Suprapubic skin (tissue), 4 donors: ENCODE measurements around the gene GRID2. TPM values are rescaled to one million over a fixed set of nuclear protein-coding genes. Genes with fewer than 3 reads are reported as not detected.

Source experiments
- DNase-seq, 2 donors: peaks; one replicate each; pipeline ENCODE4 v3.0.0-alpha.2; 2019; ENCODE audit warnings: low spot score in 2 of 2
- H3K27ac ChIP-seq: fragments of 200-600 bp; sonication (generic); one replicate; pipeline ENCODE4 v1.5.1; 2019
- H3K27me3 ChIP-seq: fragments of 200-600 bp; sonication (generic); one replicate; pipeline ENCODE4 v1.5.1; 2019
- H3K36me3 ChIP-seq: fragments of 200-600 bp; sonication (generic); one replicate; pipeline ENCODE4 v1.5.1; 2019
- H3K4me1 ChIP-seq: fragments of 200-600 bp; sonication (generic); one replicate; pipeline ENCODE4 v1.5.1; 2019
- H3K4me3 ChIP-seq: fragments of 200-600 bp; sonication (generic); one replicate; pipeline ENCODE4 v1.5.1; 2019; ENCODE audit warnings: mild to moderate bottlenecking
- H3K9me3 ChIP-seq: fragments of 200-600 bp; sonication (generic); one replicate; pipeline ENCODE4 v1.5.1; 2019
- EP300 ChIP-seq: sonication (generic); formaldehyde crosslinking; IDR thresholded peaks from one replicate; pipeline ENCODE4 v1.6.1; 2017; ENCODE audit warnings: antibody characterized with exemption
- POLR2A ChIP-seq, 2 donors: fragments of 450-650 bp; IDR thresholded peaks; one replicate each; pipeline ENCODE4 v1.6.1; 2017; ENCODE audit warnings: antibody characterized with exemption in 2 of 2, mild to moderate bottlenecking in 2 of 2, moderate library complexity in 2 of 2
- POLR2AphosphoS5 ChIP-seq, 3 donors: sonication (generic); formaldehyde crosslinking; IDR thresholded peaks; one replicate each; pipeline ENCODE4 v1.6.1; 2017; ENCODE audit warnings: antibody characterized with exemption in 3 of 3
- WGBS: methylation state at CpG from one replicate; pipeline ENCODE4 v1.1.5; 2018; 5-methylcytosine and 5-hydroxymethylcytosine counted together
- total RNA-seq, 4 donors: library from RNA; depleted of rRNA; stranded (reverse); fragments of >200 nt; gene quantifications; one replicate each; pipeline ENCODE4 v1.1.0, GENCODE V29; 2016
- TF ChIP-seq, protein P1 (sequence below), 2 donors: fragments of 200-600 bp in 1 of 2; fragments of 450-650 bp in 1 of 2; sonication (generic) in 1 of 2; IDR thresholded peaks; one replicate each; pipeline ENCODE4 v1.5.1; 2016 to 2019; ENCODE audit warnings: antibody characterized with exemption in 2 of 2, mild to moderate bottlenecking in 1 of 2, moderate library complexity in 1 of 2

GRID2 gene
- total RNA-seq, 4 donors from 2014 or later = not detected

- Histone ChIP-seq H3K4me1 (no peaks in the 10 kb centered on the region), H3K4me3 (no peak overlapping the region), H3K36me3 (no peaks in the 10 kb centered on the region), H3K27me3 (no peaks in the 10 kb centered on the region), H3K27ac (no peak overlapping the region), H3K9me3 (no peaks in the 10 kb centered on the region)
- TF ChIP-seq POLR2AphosphoS5 (IDR thresholded peaks at IDR 0.05) (no peak), POLR2A (IDR thresholded peaks at IDR 0.05) (no peak), EP300 (no peak)
- TF ChIP-seq, protein P1, sequence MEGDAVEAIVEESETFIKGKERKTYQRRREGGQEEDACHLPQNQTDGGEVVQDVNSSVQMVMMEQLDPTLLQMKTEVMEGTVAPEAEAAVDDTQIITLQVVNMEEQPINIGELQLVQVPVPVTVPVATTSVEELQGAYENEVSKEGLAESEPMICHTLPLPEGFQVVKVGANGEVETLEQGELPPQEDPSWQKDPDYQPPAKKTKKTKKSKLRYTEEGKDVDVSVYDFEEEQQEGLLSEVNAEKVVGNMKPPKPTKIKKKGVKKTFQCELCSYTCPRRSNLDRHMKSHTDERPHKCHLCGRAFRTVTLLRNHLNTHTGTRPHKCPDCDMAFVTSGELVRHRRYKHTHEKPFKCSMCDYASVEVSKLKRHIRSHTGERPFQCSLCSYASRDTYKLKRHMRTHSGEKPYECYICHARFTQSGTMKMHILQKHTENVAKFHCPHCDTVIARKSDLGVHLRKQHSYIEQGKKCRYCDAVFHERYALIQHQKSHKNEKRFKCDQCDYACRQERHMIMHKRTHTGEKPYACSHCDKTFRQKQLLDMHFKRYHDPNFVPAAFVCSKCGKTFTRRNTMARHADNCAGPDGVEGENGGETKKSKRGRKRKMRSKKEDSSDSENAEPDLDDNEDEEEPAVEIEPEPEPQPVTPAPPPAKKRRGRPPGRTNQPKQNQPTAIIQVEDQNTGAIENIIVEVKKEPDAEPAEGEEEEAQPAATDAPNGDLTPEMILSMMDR (IDR thresholded peaks at IDR 0.05) = no peak
- 62% methylated on average over 2 of the region's 2 CpGs for WGBS
- no peak for DNase-seq
Observed at GRCh38 chr4:92646826-92647225, 343.1 kb downstream of the GRID2 start.

DNA sequence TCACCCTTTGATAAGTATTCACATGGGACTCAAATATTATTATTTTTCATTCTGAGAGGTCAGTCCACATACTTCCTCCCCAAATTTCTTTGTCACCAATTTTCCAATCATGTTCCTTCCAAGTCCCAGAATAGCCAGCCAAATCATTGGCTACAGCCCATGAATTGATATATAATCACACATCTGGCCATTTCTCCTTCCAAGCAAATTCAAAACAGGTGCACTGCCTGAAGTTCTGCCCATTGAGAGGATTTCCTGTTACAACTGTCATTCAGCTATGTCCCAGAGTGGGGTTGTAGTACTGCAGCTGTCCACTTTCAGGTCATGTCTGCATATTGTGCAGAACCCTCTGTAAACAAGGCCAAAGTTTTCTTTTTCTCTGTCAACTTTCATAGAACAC lies 347.8 kb downstream of the GRID2 start:
- Histone ChIP-seq H3K36me3 (no peaks in the 10 kb centered on the region), H3K9me3 (no peaks in the 10 kb centered on the region), H3K4me1 (no peaks in the 10 kb centered on the region), H3K27me3 (no peaks in the 10 kb centered on the region), H3K27ac (no peak overlapping the region), H3K4me3 (no peak overlapping the region)
- TF ChIP-seq, protein P1 (IDR thresholded peaks at IDR 0.05) = no peak
- TF ChIP-seq EP300 (no peak), POLR2A (IDR thresholded peaks at IDR 0.05) (no peak), POLR2AphosphoS5 (IDR thresholded peaks at IDR 0.05) (no peak)
- no peak for DNase-seq

DNA sequence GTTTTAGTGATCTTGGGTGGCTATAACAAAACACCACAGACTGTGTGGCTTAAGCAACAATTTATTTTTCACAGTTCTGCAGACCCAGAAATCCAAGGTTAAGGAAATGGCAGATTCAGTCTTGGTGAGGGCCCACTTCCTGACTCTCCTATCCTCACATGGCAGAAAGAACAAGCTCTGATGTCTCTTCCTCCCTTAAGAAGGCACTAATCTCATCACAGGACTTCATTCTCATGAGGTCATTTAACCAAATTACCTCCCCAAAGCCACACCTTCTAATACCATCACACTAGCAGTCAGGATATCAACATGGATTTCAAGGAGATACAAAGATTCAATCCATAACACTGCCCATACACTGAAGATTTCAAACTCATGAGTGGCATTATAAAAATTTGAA lies 350.3 kb downstream of the GRID2 start:
- H3K4me3 ChIP-seq = no peak overlapping the region
- no peaks in the 10 kb centered on the region for H3K36me3 ChIP-seq
- no peak overlapping the region for H3K27ac ChIP-seq
- TF ChIP-seq POLR2A (IDR thresholded peaks at IDR 0.05) (no peak), EP300 (no peak), POLR2AphosphoS5 (IDR thresholded peaks at IDR 0.05) (no peak)
- TF ChIP-seq, protein P1 (IDR thresholded peaks at IDR 0.05) = no peak
- no peak for DNase-seq
- H3K27me3 ChIP-seq = no peaks in the 10 kb centered on the region
- no peaks in the 10 kb centered on the region for H3K9me3 ChIP-seq
- no peaks in the 10 kb centered on the region for H3K4me1 ChIP-seq

DNA sequence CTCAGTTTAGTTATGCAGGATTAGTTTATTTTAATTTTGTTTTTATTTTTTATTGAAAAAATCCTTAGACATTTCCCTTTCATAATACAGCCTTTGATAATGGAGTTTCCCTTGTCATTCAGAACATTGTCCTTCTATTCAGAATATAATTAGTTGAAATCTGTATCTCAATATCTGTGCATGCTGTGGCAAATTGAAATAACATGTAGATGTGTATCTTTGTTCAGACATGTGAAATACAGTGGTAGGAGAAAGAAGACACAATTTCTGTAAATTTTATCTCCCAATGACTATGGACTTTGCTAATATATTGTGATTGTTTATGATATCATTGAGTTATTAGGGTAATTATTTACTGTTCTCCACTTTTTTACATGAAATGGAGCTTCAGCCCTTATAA lies 353.9 kb downstream of the GRID2 start:
- Histone ChIP-seq H3K36me3 (no peaks in the 10 kb centered on the region), H3K4me3 (no peak overlapping the region), H3K27ac (no peak overlapping the region), H3K9me3 (no peaks in the 10 kb centered on the region), H3K4me1 (no peaks in the 10 kb centered on the region), H3K27me3 (no peaks in the 10 kb centered on the region)
- no peak for DNase-seq
- no peak for TF ChIP-seq POLR2A (IDR thresholded peaks at IDR 0.05)
- no peak for TF ChIP-seq POLR2AphosphoS5 (IDR thresholded peaks at IDR 0.05)
- TF ChIP-seq, protein P1 (IDR thresholded peaks at IDR 0.05) = no peak

- Histone ChIP-seq H3K4me3 (no peak overlapping the region), H3K4me1 (no peaks in the 10 kb centered on the region), H3K27ac (no peak overlapping the region), H3K27me3 (no peaks in the 10 kb centered on the region), H3K36me3 (no peaks in the 10 kb centered on the region), H3K9me3 (no peaks in the 10 kb centered on the region)
- no peak for DNase-seq
- no peak for TF ChIP-seq POLR2A (IDR thresholded peaks at IDR 0.05)
- TF ChIP-seq, protein P1 (IDR thresholded peaks at IDR 0.05) = no peak
- no peak for TF ChIP-seq EP300
- TF ChIP-seq POLR2AphosphoS5 (IDR thresholded peaks at IDR 0.05) = no peak
- 74% methylated on average over 2 of the region's 2 CpGs for WGBS
Observed at GRCh38 chr4:92658318-92658717, 354.6 kb downstream of the GRID2 start.
